Endothelial cell (in vitro differentiated cells): ENCODE measurements around the gene ALS2CL. TPM values are rescaled to one million over a fixed set of nuclear protein-coding genes. Genes with fewer than 3 reads are reported as not detected.

ENCODE experiments used
- DNase-seq: peaks from one replicate; pipeline ENCODE4 v3.0.0; 2021; ENCODE audit warnings: low spot score
- H3K27ac Mint-ChIP-seq: one replicate; pipeline ENCODE4 v1.8.0; 2021; ENCODE audit warnings: mixed read lengths, inconsistent platforms; ENCODE audit not compliant: unreplicated experiment
- H3K27me3 Mint-ChIP-seq: one replicate; pipeline ENCODE4 v1.8.0; 2021; ENCODE audit warnings: mild to moderate bottlenecking, moderate library complexity, mixed read lengths, inconsistent platforms; ENCODE audit not compliant: unreplicated experiment
- H3K36me3 Mint-ChIP-seq: one replicate; pipeline ENCODE4 v1.8.0; 2021; ENCODE audit warnings: mild to moderate bottlenecking, low read depth, mixed read lengths, inconsistent platforms; ENCODE audit not compliant: unreplicated experiment
- H3K4me1 Mint-ChIP-seq: one replicate; pipeline ENCODE4 v1.8.0; 2021; ENCODE audit warnings: mild to moderate bottlenecking, mixed read lengths, inconsistent platforms; ENCODE audit not compliant: unreplicated experiment
- H3K4me3 Mint-ChIP-seq: one replicate; pipeline ENCODE4 v1.8.0; 2021; ENCODE audit warnings: mild to moderate bottlenecking, mixed read lengths, inconsistent platforms; ENCODE audit not compliant: unreplicated experiment
- H3K9me3 Mint-ChIP-seq: one replicate; pipeline ENCODE4 v1.8.0; 2021; ENCODE audit warnings: mixed read lengths, inconsistent platforms; ENCODE audit not compliant: unreplicated experiment
- CTCF ChIP-seq: fragments of 200-600 bp; sonication (generic); IDR thresholded peaks from one replicate; pipeline ENCODE4 v1.5.0; 2021; ENCODE audit warnings: antibody characterized with exemption; ENCODE audit not compliant: unreplicated experiment
- total RNA-seq: library from RNA; stranded (reverse); fragmentation: NEBNext Ultra II Directional; extraction: Animal tissue kit (Norgen Biotek cat#: 25700); gene quantifications from one replicate; pipeline ENCODE4 v1.2.1, GENCODE V29; 2021; ENCODE audit not compliant: unreplicated experiment

The ALS2CL gene
- total RNA-seq, 1 donor from 2014 or later, result 5.6 TPM

GRCh38 chr3:46715507-46716175, 22.2 kb upstream of the ALS2CL start:
- Mint-ChIP-seq H3K4me1 (no peaks in the 10 kb centered on the region), H3K4me3 (no peak overlapping the region), H3K36me3 (peaks cover 6% of the 10 kb centered on the region), H3K9me3 (no peaks in the 10 kb centered on the region), H3K27ac (no peak overlapping the region), H3K27me3 (peaks cover 11% of the 10 kb centered on the region)
- no peak for DNase-seq
- TF ChIP-seq CTCF, result no peak

GRCh38 chr3:46714728-46715506, 21.4 kb upstream of the ALS2CL start:
- no peak for DNase-seq
- Mint-ChIP-seq H3K36me3 (peaks cover 6% of the 10 kb centered on the region), H3K9me3 (no peaks in the 10 kb centered on the region), H3K4me3 (no peak overlapping the region), H3K27me3 (peaks cover 11% of the 10 kb centered on the region), H3K27ac (no peak overlapping the region), H3K4me1 (no peaks in the 10 kb centered on the region)
- no peak for TF ChIP-seq CTCF

GRCh38 chr3:46713898-46714552, 20.5 kb upstream of the ALS2CL start:
- no peak for TF ChIP-seq CTCF
- Mint-ChIP-seq H3K27me3 (peaks cover 11% of the 10 kb centered on the region), H3K36me3 (peaks cover 6% of the 10 kb centered on the region), H3K4me3 (no peak overlapping the region), H3K4me1 (no peaks in the 10 kb centered on the region), H3K27ac (no peak overlapping the region), H3K9me3 (no peaks in the 10 kb centered on the region)
- DNase-seq, result no peak

- Mint-ChIP-seq H3K4me3 (no peak overlapping the region), H3K36me3 (peaks cover 6% of the 10 kb centered on the region), H3K27me3 (peaks cover 11% of the 10 kb centered on the region), H3K4me1 (no peaks in the 10 kb centered on the region), H3K9me3 (no peaks in the 10 kb centered on the region), H3K27ac (no peak overlapping the region)
- no peak for DNase-seq
- TF ChIP-seq CTCF, result no peak
These were observed 19.8 kb upstream of the ALS2CL start for GRCh38 chr3:46713050-46713897.
